MM.1S (cell line): ENCODE results near the gene SMCO3.

ENCODE experiments used
- DNase-seq: peaks from one replicate; pipeline ENCODE4 v3.0.0-alpha.2; 2015
- H2AFZ ChIP-seq: fragments of 300-600 bp; sonication (generic); 2 replicates; pipeline ENCODE4 v1.6.0; 2016; ENCODE audit warnings: antibody characterized with exemption, low read length
- H3F3A ChIP-seq: fragments of 300-600 bp; sonication (generic); 2 replicates; pipeline ENCODE4 v1.6.1; 2016; ENCODE audit warnings: mild to moderate bottlenecking, antibody characterized with exemption, low read length, moderate library complexity, mixed read lengths; ENCODE audit not compliant: insufficient read depth
- H3K27ac ChIP-seq: fragments of 300-600 bp; sonication (generic); 2 replicates; pipeline ENCODE4 v1.5.1; 2016; ENCODE audit warnings: mild to moderate bottlenecking, low read length
- H3K27me3 ChIP-seq: fragments of 300-600 bp; sonication (generic); replicated peaks from 2 replicates; pipeline ENCODE4 v1.6.0; 2016; ENCODE audit warnings: low read length; ENCODE audit not compliant: insufficient read depth
- H3K36me3 ChIP-seq: fragments of 300-600 bp; sonication (generic); replicated peaks from 2 replicates; pipeline ENCODE4 v1.6.1; 2016; ENCODE audit warnings: mild to moderate bottlenecking, low read length, mixed read lengths; ENCODE audit not compliant: insufficient read depth
- H3K4me1 ChIP-seq: fragments of 300-600 bp; sonication (generic); 2 replicates; pipeline ENCODE4 v1.6.1; 2016; ENCODE audit warnings: low read length, mixed read lengths
- H3K4me2 ChIP-seq: fragments of 300-600 bp; sonication (generic); 2 replicates; pipeline ENCODE4 v1.6.0; 2016; ENCODE audit warnings: low read depth, low read length
- H3K4me3 ChIP-seq: fragments of 300-600 bp; sonication (generic); 2 replicates; pipeline ENCODE4 v1.5.1; 2016; ENCODE audit warnings: low read length, mixed read lengths
- H3K79me2 ChIP-seq: fragments of 300-600 bp; sonication (generic); 2 replicates; pipeline ENCODE4 v1.6.1; 2016; ENCODE audit warnings: mixed run types, low read length, mixed read lengths
- H3K9ac ChIP-seq: fragments of 300-600 bp; sonication (generic); 2 replicates; pipeline ENCODE4 v1.6.1; 2016; ENCODE audit warnings: low read length, mixed read lengths
- H3K9me2 ChIP-seq: fragments of 300-600 bp; sonication (generic); replicated peaks from 2 replicates; pipeline ENCODE4 v1.6.1; 2016; ENCODE audit warnings: mild to moderate bottlenecking, low read length, mixed read lengths; ENCODE audit not compliant: insufficient read depth
- H3K9me3 ChIP-seq: fragments of 300-600 bp; sonication (generic); replicated peaks from 2 replicates; pipeline ENCODE4 v1.6.1; 2016; ENCODE audit warnings: mild to moderate bottlenecking, low read length, mixed read lengths; ENCODE audit not compliant: insufficient read depth
- H4K20me1 ChIP-seq: fragments of 300-600 bp; sonication (generic); 2 replicates; pipeline ENCODE4 v1.6.1; 2016; ENCODE audit warnings: mild to moderate bottlenecking, low read length, moderate library complexity, mixed read lengths; ENCODE audit not compliant: insufficient read depth
- EZH2 ChIP-seq: fragments of 300-600 bp; sonication (generic); optimal IDR thresholded peaks from 2 replicates; pipeline ENCODE3; 2017; ENCODE audit warnings: low read depth, mild to moderate bottlenecking, antibody characterized with exemption, low read length, mixed read lengths
- EZH2phosphoT487 ChIP-seq: fragments of 300-600 bp; sonication (generic); IDR thresholded peaks from 2 replicates; pipeline ENCODE4 v1.6.1; 2018; ENCODE audit warnings: antibody characterized with exemption, low read length
- TF ChIP-seq, protein P1 (sequence below): fragments of 300-600 bp; sonication (generic); IDR thresholded peaks from 2 replicates; pipeline ENCODE4 v1.5.1; 2016; ENCODE audit warnings: antibody characterized with exemption, low read length, mixed read lengths

Gene SMCO3

DNA sequence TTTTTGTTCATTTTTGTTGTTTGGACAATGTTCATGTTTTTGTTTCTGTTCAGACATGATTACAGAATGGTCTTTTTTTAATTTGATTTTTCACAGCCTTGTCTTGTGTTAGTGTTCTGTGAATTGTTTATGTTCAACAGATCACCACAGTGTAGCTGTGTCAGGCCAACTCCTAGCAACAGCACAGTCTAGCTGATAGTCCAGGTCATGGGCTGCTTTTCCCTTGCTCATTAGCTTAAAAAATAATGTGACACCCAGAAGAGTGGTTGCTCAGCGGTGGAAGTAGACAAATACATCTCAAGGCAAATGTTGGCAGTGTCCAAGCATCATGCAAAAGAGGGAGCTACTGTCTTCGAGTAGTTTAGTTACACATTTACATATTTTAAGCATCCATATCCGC, 33.1 kb downstream of the SMCO3 start:
- no peaks in the 10 kb centered on the region for H3K27me3 ChIP-seq
- H3F3A ChIP-seq: peaks cover 14% of the 10 kb centered on the region
- H3K9me2 ChIP-seq: no peaks in the 10 kb centered on the region
- no peaks in the 10 kb centered on the region for H3K9me3 ChIP-seq
- TF ChIP-seq, protein P1, sequence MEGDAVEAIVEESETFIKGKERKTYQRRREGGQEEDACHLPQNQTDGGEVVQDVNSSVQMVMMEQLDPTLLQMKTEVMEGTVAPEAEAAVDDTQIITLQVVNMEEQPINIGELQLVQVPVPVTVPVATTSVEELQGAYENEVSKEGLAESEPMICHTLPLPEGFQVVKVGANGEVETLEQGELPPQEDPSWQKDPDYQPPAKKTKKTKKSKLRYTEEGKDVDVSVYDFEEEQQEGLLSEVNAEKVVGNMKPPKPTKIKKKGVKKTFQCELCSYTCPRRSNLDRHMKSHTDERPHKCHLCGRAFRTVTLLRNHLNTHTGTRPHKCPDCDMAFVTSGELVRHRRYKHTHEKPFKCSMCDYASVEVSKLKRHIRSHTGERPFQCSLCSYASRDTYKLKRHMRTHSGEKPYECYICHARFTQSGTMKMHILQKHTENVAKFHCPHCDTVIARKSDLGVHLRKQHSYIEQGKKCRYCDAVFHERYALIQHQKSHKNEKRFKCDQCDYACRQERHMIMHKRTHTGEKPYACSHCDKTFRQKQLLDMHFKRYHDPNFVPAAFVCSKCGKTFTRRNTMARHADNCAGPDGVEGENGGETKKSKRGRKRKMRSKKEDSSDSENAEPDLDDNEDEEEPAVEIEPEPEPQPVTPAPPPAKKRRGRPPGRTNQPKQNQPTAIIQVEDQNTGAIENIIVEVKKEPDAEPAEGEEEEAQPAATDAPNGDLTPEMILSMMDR: no peak
- TF ChIP-seq EZH2: no peak
- TF ChIP-seq EZH2phosphoT487: no peak
- H3K4me1 ChIP-seq: peaks cover 26% of the 10 kb centered on the region
- H3K79me2 ChIP-seq: no peaks in the 10 kb centered on the region
- no peak for DNase-seq
- no peak overlapping the region for H3K4me2 ChIP-seq
- H4K20me1 ChIP-seq: no peaks in the 10 kb centered on the region
- H3K9ac ChIP-seq: no peak overlapping the region
- peaks cover 5% of the 10 kb centered on the region; the same call in 1 of the 2 replicates for H3K36me3 ChIP-seq
- no peak overlapping the region for H3K4me3 ChIP-seq
- no peak overlapping the region for H3K27ac ChIP-seq
- no peak overlapping the region for H2AFZ ChIP-seq

DNA sequence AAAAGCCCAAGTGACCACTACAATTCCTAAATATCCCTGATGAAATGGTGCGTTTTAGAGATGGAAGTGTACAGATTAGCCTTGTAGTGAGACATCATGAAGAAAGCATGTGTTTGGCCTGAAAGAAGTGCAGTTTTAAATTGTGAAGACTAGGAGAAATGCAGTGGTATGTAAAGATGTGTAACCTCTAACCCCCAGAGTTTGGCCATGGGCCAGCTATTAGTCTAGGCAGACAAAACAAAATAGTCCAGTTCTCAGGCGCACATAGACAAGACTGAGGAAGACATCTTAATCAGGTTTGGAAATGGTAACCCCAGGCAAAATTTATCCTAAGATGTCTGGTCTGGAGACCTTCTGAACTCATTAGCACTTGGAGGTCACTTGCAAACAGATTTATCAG, 34.1 kb downstream of the SMCO3 start:
- Histone ChIP-seq H2AFZ (no peak overlapping the region), H3F3A (peaks cover 14% of the 10 kb centered on the region), H3K9me3 (no peaks in the 10 kb centered on the region), H3K9me2 (no peaks in the 10 kb centered on the region), H3K4me2 (no peak overlapping the region), H3K79me2 (no peaks in the 10 kb centered on the region), H3K27me3 (no peaks in the 10 kb centered on the region), H3K4me1 (peaks cover 26% of the 10 kb centered on the region), H3K4me3 (no peak overlapping the region), H3K9ac (no peak overlapping the region), H3K27ac (no peak overlapping the region), H3K36me3 (no peaks in the 10 kb centered on the region), H4K20me1 (no peaks in the 10 kb centered on the region)
- TF ChIP-seq EZH2phosphoT487 (no peak), EZH2 (no peak)
- TF ChIP-seq, protein P1: no peak
- no peak for DNase-seq

DNA sequence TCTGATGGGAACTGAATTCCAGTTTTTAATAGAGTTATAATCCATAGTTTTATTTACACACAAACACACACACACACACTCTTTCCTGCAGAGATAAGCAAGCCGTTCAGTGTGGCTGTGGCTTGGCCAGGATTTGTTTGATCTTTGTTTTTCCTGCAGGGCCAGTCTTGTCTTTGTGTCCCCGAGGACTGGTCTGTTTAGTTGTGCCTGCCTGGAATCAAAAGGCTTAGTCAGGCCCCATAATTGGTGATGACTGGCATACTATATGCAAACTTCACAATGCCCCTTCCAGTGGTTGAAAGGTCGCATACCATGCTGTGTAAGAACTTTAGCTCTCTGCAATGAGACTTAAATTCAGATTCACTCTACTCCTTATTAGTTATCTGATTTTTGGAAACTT, 36.7 kb downstream of the SMCO3 start:
- Histone ChIP-seq H3K4me3 (no peak overlapping the region), H4K20me1 (no peaks in the 10 kb centered on the region), H2AFZ (no peak overlapping the region), H3F3A (peaks cover 11% of the 10 kb centered on the region; the same call in 1 of the 2 replicates), H3K4me1 (peaks cover 8% of the 10 kb centered on the region), H3K9me2 (no peaks in the 10 kb centered on the region), H3K79me2 (no peaks in the 10 kb centered on the region), H3K9ac (no peak overlapping the region), H3K4me2 (no peak overlapping the region), H3K27me3 (no peaks in the 10 kb centered on the region), H3K9me3 (no peaks in the 10 kb centered on the region), H3K36me3 (no peaks in the 10 kb centered on the region), H3K27ac (no peak overlapping the region)
- no peak for DNase-seq
- TF ChIP-seq, protein P1: no peak
- no peak for TF ChIP-seq EZH2
- TF ChIP-seq EZH2phosphoT487: no peak
